Measurements from ENCODE around the gene PPP1R12C. TPM values are rescaled to one million over a fixed set of nuclear protein-coding genes. Genes with fewer than 3 reads are reported as not detected.
A peak's percentile ranks its signal among the peaks of the same experiment; 100 is the strongest.

Gene PPP1R12C
- total RNA-seq, 2 donors from 2014 or later: 98.2 to 107 TPM

- Mint-ChIP-seq H3K4me1 (peaks cover 20% of the 10 kb centered on the region), H3K9me3 (no peaks in the 10 kb centered on the region), H3K27me3 (ENCODE audit: insufficient read depth) (peaks cover 8% of the 10 kb centered on the region), H3K4me3 (no peak overlapping the region), H3K36me3 (ENCODE audit: low read depth) (peaks cover 26% of the 10 kb centered on the region), H3K27ac (no peak overlapping the region)
- no peak overlapping the region for H3K27ac ChIP-seq (ENCODE audit: low read depth, low read length)
- no peak overlapping the region for H3K4me3 ChIP-seq (ENCODE audit: low read length)
- no peaks in the 10 kb centered on the region for H3K27me3 ChIP-seq (ENCODE audit: control insufficient read depth, insufficient read depth, low read length, poor library complexity, severe bottlenecking)
- no peak overlapping the region for H3K9ac ChIP-seq (ENCODE audit: extremely low read depth, low read length, poor library complexity, severe bottlenecking)
- H3K4me1 ChIP-seq (ENCODE audit: control insufficient read depth, insufficient read depth, low read length): no peaks in the 10 kb centered on the region
- no peaks in the 10 kb centered on the region for H3K9me3 ChIP-seq (ENCODE audit: control insufficient read depth, low read length)
- DNase-seq: peak; percentile 53
- no peak for TF ChIP-seq CTCF (conservative IDR thresholded peaks at IDR 0.05)
- H3K36me3 ChIP-seq (ENCODE audit: control insufficient read depth, insufficient read depth, low read length): peaks cover 23% of the 10 kb centered on the region
- 94 to 97% methylated on average over 16 to 32 of the region's 32 CpGs for WGBS, 2 experiments (ENCODE audit: insufficient coverage in 1 of 2, insufficient read length in 1 of 2)
These were observed 26.1 kb downstream of the PPP1R12C start for GRCh38 chr19:55091126-55091910.

DNA sequence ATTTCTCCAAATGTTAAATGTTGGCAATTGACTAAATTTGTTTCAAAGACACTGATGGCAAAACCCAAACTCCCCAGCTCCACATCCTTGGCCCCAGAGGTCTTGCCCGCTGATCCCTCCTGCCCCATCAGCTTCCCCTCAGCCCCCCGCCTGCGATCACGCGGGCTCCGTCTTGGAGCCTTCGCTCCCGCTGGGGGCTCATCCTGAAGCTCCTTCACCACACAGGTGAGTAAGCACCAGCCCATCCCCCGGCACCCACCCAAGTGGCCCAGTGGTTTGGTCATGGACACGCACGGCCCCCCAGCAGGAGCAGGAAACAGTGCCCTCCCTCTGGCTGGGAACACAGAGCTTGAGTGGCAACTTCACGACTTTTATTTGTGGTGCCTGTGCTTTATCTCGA is 26.9 kb downstream of the PPP1R12C start:
- H3K4me3 ChIP-seq (ENCODE audit: low read length): no peak overlapping the region
- peaks cover 25% of the 10 kb centered on the region for H3K4me1 Mint-ChIP-seq
- H3K27me3 Mint-ChIP-seq (ENCODE audit: insufficient read depth): peaks cover 14% of the 10 kb centered on the region
- H3K9ac ChIP-seq (ENCODE audit: extremely low read depth, low read length, poor library complexity, severe bottlenecking): no peak overlapping the region
- no peak overlapping the region for H3K27ac Mint-ChIP-seq
- TF ChIP-seq CTCF (conservative IDR thresholded peaks at IDR 0.05): no peak
- H3K4me1 ChIP-seq (ENCODE audit: control insufficient read depth, insufficient read depth, low read length): no peaks in the 10 kb centered on the region
- peaks cover 23% of the 10 kb centered on the region for H3K36me3 ChIP-seq (ENCODE audit: control insufficient read depth, insufficient read depth, low read length)
- no peaks in the 10 kb centered on the region for H3K9me3 Mint-ChIP-seq
- H3K36me3 Mint-ChIP-seq (ENCODE audit: low read depth): peaks cover 26% of the 10 kb centered on the region
- no peaks in the 10 kb centered on the region for H3K9me3 ChIP-seq (ENCODE audit: control insufficient read depth, low read length)
- H3K4me3 Mint-ChIP-seq: no peak overlapping the region
- no peak for DNase-seq
- WGBS, 2 experiments (ENCODE audit: insufficient coverage in 1 of 2, insufficient read length in 1 of 2): 92 to 97% methylated on average over 10 to 13 of the region's 13 CpGs
- H3K27ac ChIP-seq (ENCODE audit: low read depth, low read length): no peak overlapping the region
- peaks cover 2% of the 10 kb centered on the region for H3K27me3 ChIP-seq (ENCODE audit: control insufficient read depth, insufficient read depth, low read length, poor library complexity, severe bottlenecking)

DNA sequence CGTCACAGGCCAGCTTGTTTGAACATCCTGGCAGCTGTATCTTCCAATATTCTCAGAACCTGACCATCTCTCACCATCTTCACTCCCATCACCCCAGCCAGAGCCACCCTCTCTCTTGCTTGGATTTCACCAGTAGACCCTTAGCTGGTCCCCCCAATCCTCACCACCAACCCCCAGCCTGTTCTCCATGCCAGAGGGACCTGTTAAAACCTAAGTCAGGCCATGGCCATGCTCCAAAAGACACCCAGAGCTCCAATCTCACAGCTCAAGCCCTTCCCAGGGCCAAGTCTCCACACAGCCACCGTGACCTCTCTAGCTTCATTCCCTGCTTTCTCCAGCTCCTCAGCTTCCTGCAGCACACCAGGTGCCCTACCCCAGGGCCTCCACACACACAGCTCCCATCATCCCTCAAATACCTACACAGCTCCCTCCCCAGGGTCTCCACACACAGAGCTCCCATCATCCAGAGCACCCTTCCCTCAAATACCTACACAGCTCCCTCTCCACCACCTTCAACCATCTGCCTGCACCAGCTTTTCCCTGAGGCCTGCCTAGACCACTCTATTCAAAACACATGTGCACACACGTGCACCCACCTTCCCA is 28.0 kb downstream of the PPP1R12C start:
- no peak for DNase-seq
- Histone ChIP-seq H3K4me1 (ENCODE audit: control insufficient read depth, insufficient read depth, low read length) (no peaks in the 10 kb centered on the region), H3K27ac (ENCODE audit: low read depth, low read length) (no peak overlapping the region), H3K36me3 (ENCODE audit: control insufficient read depth, insufficient read depth, low read length) (peaks cover 14% of the 10 kb centered on the region), H3K9ac (ENCODE audit: extremely low read depth, low read length, poor library complexity, severe bottlenecking) (no peak overlapping the region), H3K9me3 (ENCODE audit: control insufficient read depth, low read length) (no peaks in the 10 kb centered on the region), H3K27me3 (ENCODE audit: control insufficient read depth, insufficient read depth, low read length, poor library complexity, severe bottlenecking) (peaks cover 13% of the 10 kb centered on the region), H3K4me3 (ENCODE audit: low read length) (no peak overlapping the region)
- Mint-ChIP-seq H3K27ac (no peak overlapping the region), H3K4me3 (no peak overlapping the region), H3K36me3 (ENCODE audit: low read depth) (peaks cover 20% of the 10 kb centered on the region), H3K9me3 (no peaks in the 10 kb centered on the region), H3K27me3 (ENCODE audit: insufficient read depth) (peaks cover 25% of the 10 kb centered on the region), H3K4me1 (peaks cover 26% of the 10 kb centered on the region)
- no peak for TF ChIP-seq CTCF (conservative IDR thresholded peaks at IDR 0.05)
- 95 to 100% methylated on average over 2 to 3 of the region's 3 CpGs for WGBS, 2 experiments (ENCODE audit: insufficient coverage in 1 of 2, insufficient read length in 1 of 2)

All from endodermal cell (in vitro differentiated cells).